Rectal smooth muscle tissue (tissue), 1 donor: ENCODE measurements around the gene EPS8L2.

Experiments
- H3K27ac ChIP-seq: one replicate; pipeline ENCODE4 v1.7.0; 2013; ENCODE audit warnings: low read depth, low read length, inconsistent platforms
- H3K27me3 ChIP-seq: one replicate; pipeline ENCODE4 v1.7.0; 2013; ENCODE audit warnings: low read length; ENCODE audit not compliant: control insufficient read depth, insufficient read depth
- H3K36me3 ChIP-seq: one replicate; pipeline ENCODE4 v1.7.0; 2013; ENCODE audit warnings: low read length; ENCODE audit not compliant: control insufficient read depth, insufficient read depth
- H3K4me1 ChIP-seq: one replicate; pipeline ENCODE4 v1.7.0; 2013; ENCODE audit warnings: low read length; ENCODE audit not compliant: control insufficient read depth, insufficient read depth
- H3K4me3 ChIP-seq: one replicate; pipeline ENCODE4 v1.7.0; 2013; ENCODE audit warnings: low read length
- H3K9ac ChIP-seq: one replicate; pipeline ENCODE4 v1.7.0; 2013; ENCODE audit warnings: low read length

EPS8L2 gene

DNA sequence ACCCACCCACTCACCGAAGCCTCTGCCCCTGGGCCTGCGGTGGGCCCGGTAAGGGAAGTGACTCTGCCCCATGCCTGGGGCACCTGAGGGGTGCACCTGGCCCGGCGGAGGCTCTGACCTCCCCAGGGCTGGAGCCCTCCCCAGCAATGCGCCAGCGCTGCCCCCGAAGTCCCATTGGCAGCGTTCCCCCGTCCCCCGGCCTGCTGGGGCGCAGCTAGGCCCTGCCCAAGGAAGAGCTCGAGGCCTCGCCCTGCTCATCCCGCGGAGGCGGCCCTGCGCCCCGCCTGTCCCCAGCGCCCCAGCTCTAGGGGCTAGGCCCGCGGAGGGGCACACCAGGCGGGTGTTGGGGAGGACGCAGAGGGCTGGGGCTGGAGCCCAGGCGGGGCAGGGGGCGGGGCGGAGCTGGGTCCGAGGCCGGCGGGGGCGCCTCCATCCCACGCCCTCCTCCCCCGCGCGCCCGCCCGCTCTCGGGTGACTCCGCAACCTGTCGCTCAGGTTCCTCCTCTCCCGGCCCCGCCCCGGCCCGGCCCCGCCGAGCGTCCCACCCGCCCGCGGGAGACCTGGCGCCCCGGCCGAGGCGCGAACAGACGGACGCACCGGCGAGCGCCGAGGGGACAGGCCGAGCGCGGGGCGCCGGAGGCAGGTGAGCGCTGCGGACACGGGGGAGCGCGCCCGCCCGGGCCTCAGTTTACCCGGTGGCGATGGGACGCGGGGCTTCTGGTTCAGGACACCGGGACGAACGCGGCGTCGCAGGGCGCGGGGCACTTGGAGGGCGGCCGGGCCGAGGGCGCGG, at the start of gene EPS8L2:
Gene EPS8L2, plus strand, starts transcription at position 586 of the 793 bp plus-strand sequence. CDS start 3,177 bp downstream, outside the sequence.
- Histone ChIP-seq H3K4me3 (peak within 1 kb of the TSS; percentile 75), H3K9ac (peak within 1 kb of the TSS; percentile 70), H3K27me3 (no peaks in the 10 kb centered on the region), H3K27ac (peak within 1 kb of the TSS; percentile 84), H3K4me1 (peaks cover 9% of the 10 kb centered on the region), H3K36me3 (no peaks in the 10 kb centered on the region)

- Histone ChIP-seq H3K36me3 (peaks cover 8% of the 10 kb centered on the region), H3K4me1 (no peaks in the 10 kb centered on the region)
These were observed 49.6 kb upstream of the EPS8L2 start for GRCh38 chr11:656426-656825.

GRCh38 chr11:656866-657265, 49.2 kb upstream of the EPS8L2 start:
- H3K4me3 ChIP-seq, result no peak overlapping the region
- H3K9ac ChIP-seq, result no peak overlapping the region
- peaks cover 8% of the 10 kb centered on the region for H3K36me3 ChIP-seq
- H3K4me1 ChIP-seq, result no peaks in the 10 kb centered on the region
- no peaks in the 10 kb centered on the region for H3K27me3 ChIP-seq
- no peak overlapping the region for H3K27ac ChIP-seq

More at GRCh38 chr11:656426-656825, 49.6 kb upstream of the EPS8L2 start:
- Histone ChIP-seq H3K27ac (no peak overlapping the region), H3K4me3 (no peak overlapping the region), H3K27me3 (no peaks in the 10 kb centered on the region), H3K9ac (no peak overlapping the region)

DNA sequence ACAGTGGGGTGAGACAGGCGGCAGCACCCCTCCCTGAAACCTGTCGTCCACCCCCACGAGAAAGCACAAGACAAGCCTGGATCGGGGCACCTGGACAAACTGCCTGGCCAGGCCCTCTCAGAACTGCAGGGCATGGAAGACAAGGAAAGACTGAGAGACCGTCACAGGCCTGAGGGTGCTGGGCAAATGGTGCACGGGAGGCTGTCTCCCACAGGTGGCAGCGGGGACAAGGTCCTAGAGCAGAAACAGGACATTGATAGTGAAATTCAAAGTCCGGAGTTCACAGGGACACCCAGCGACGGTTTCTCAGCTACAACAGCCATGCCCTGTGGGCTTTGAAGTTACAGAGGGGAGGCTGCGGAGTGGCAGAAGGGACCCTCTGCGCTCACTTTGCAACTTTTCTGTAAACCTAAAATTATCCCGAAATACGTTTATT, 48.3 kb upstream of the EPS8L2 start:
- no peak overlapping the region for H3K9ac ChIP-seq
- H3K27ac ChIP-seq, result no peak overlapping the region
- no peaks in the 10 kb centered on the region for H3K27me3 ChIP-seq
- H3K4me1 ChIP-seq, result no peaks in the 10 kb centered on the region
- H3K4me3 ChIP-seq, result no peak overlapping the region
- H3K36me3 ChIP-seq, result peaks cover 8% of the 10 kb centered on the region

- H3K27ac ChIP-seq, result no peak overlapping the region
- no peaks in the 10 kb centered on the region for H3K4me1 ChIP-seq
- no peak overlapping the region for H3K9ac ChIP-seq
- H3K36me3 ChIP-seq, result peaks cover 2% of the 10 kb centered on the region
- H3K4me3 ChIP-seq, result no peak overlapping the region
- no peaks in the 10 kb centered on the region for H3K27me3 ChIP-seq
These were observed 46.4 kb upstream of the EPS8L2 start for GRCh38 chr11:659532-660085.

DNA sequence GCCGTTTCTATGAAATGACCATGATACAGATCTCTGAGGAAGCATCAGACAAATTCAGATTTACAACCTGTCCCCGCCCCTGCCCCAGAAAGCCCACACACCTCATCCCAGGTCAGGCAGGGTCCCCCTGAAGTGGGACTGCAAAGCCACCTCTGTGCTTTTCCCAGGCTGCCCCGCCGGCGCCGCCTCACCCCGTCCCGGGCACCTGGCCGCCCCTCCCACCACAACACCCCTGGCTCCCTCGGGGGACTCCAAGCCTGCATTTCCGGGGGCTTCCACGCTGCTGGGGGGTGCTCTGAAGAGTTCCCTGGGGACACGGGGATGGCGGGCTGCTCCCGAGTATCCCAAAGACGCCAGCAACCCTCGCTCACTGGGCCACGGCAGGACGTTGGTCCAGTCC, 45.8 kb upstream of the EPS8L2 start:
- no peak overlapping the region for H3K4me3 ChIP-seq
- H3K4me1 ChIP-seq, result peaks cover 1% of the 10 kb centered on the region
- no peak overlapping the region for H3K27ac ChIP-seq
- no peaks in the 10 kb centered on the region for H3K27me3 ChIP-seq
- H3K9ac ChIP-seq, result no peak overlapping the region
- peaks cover 2% of the 10 kb centered on the region for H3K36me3 ChIP-seq

DNA sequence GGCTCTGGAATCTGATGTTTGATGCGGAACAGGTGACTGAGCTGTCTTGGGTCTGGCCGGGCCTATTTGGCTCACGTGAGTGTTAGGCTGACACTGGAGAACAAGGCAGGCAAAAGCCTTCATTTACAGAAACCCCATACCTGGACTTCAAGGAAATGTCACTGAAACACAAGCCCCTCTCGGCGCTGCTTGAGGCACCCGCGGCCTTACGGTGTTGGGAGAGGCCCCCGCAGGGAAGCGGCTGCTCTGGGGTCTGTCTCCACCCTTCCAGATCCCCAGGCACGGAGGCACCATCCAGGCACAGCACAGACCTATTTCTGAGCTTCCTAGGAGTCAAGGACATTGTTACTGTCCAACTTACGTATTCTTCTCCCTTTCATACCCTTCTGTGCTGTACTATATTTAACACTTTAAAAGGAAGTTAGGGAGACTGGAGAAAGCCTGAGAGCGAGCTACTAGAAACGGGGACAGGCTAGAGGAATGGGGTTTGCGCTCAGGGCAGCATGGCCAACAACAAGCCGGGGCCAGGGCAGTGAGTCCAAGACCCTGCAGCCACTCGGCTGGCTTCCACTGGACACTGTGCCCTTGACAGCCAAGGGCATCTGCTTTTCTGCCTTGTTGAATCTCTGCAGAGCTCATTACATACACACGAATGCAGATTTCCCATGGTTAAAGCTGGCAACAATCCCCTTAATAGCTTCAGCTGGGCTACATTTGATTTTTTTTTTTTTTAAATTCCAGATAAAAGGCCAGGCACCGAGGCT, 45.2 kb upstream of the EPS8L2 start:
- peaks cover 2% of the 10 kb centered on the region for H3K36me3 ChIP-seq

GRCh38 chr11:662689-663274, 43.2 kb upstream of the EPS8L2 start:
- H3K27me3 ChIP-seq, result no peaks in the 10 kb centered on the region
- H3K36me3 ChIP-seq, result peaks cover 5% of the 10 kb centered on the region
- no peak overlapping the region for H3K27ac ChIP-seq

More for the DNA sequence above, 45.2 kb upstream of the EPS8L2 start:
- no peak overlapping the region for H3K4me3 ChIP-seq
- H3K27me3 ChIP-seq, result no peaks in the 10 kb centered on the region
- no peak overlapping the region for H3K27ac ChIP-seq
- no peak overlapping the region for H3K9ac ChIP-seq
- H3K4me1 ChIP-seq, result peaks cover 7% of the 10 kb centered on the region

GRCh38 chr11:665062-665703, 40.8 kb upstream of the EPS8L2 start:
- H3K27me3 ChIP-seq, result no peaks in the 10 kb centered on the region
- H3K4me1 ChIP-seq, result peaks cover 11% of the 10 kb centered on the region
- H3K4me3 ChIP-seq, result no peak overlapping the region
- peak overlapping the region; percentile 68 for H3K27ac ChIP-seq
- H3K9ac ChIP-seq, result no peak overlapping the region
- H3K36me3 ChIP-seq, result peaks cover 2% of the 10 kb centered on the region

More at GRCh38 chr11:662689-663274, 43.2 kb upstream of the EPS8L2 start:
- no peak overlapping the region for H3K9ac ChIP-seq
- H3K4me3 ChIP-seq, result no peak overlapping the region
- peaks cover 11% of the 10 kb centered on the region for H3K4me1 ChIP-seq

DNA sequence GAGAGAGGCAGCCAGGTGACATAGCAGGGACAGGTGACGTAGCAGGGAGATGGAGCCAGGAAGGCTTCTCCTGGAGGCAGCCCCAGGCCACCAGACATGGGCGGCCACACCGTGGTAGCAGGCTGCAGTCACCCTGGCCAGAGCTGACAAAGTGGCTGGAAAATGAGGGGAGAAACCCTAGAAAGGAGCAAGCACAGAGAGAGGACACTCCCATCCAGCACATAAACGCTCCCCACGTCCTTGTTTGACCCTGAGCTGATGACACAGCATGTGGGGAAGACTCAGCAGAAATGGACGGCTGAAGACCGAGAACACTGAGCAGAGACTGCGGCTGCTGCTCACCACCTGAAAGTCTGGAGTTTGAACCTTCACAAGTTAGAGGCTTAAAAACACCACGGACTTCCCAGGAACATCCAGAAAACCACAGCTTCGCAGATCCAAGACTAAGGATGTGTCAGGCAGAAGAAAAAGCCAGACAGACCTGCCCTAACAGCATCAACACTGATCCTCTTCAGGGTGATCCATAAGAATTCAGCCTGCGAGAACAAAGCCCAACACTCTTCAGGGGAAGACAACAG, 40.2 kb upstream of the EPS8L2 start:
- peaks cover 11% of the 10 kb centered on the region for H3K4me1 ChIP-seq
- H3K36me3 ChIP-seq, result peaks cover 2% of the 10 kb centered on the region
- peak overlapping the region; percentile 68 for H3K27ac ChIP-seq
- H3K4me3 ChIP-seq, result no peak overlapping the region
- H3K27me3 ChIP-seq, result no peaks in the 10 kb centered on the region
- H3K9ac ChIP-seq, result no peak overlapping the region

GRCh38 chr11:673866-674265, 32.2 kb upstream of the EPS8L2 start:
- peaks cover 14% of the 10 kb centered on the region for H3K36me3 ChIP-seq
- no peak overlapping the region for H3K27ac ChIP-seq
- H3K27me3 ChIP-seq, result no peaks in the 10 kb centered on the region
- H3K4me3 ChIP-seq, result no peak overlapping the region
- H3K9ac ChIP-seq, result no peak overlapping the region
- no peaks in the 10 kb centered on the region for H3K4me1 ChIP-seq
